SJSA1 (cell line): ENCODE data around the gene TEDC1. TPM values are rescaled to one million over a fixed set of nuclear protein-coding genes. Genes with fewer than 3 reads are reported as not detected.
"Not testable (repeated sequence)": the region's sequence is repeated elsewhere in the genome, so short reads cannot be mapped to it uniquely, and the experiment has no call there.

Experiments
- DNase-seq, 2 experiments: peaks; one replicate each; pipeline ENCODE4 v3.0.0-alpha.2; 2015 to 2020; ENCODE audit warnings: low spot score in 2 of 2, low read depth in 1 of 2
- H3K27ac ChIP-seq: fragments of 250-450 bp; sonication (Bioruptor Pico); 2 replicates; pipeline ENCODE4 v1.5.1; 2020; ENCODE audit warnings: mild to moderate bottlenecking, moderate library complexity
- H3K27me3 ChIP-seq: fragments of 250-450 bp; sonication (Bioruptor Pico); replicated peaks from 2 replicates; pipeline ENCODE4 v1.5.1; 2020; ENCODE audit warnings: mild to moderate bottlenecking, moderate library complexity
- H3K36me3 ChIP-seq: fragments of 250-450 bp; sonication (Bioruptor Pico); 2 replicates; pipeline ENCODE4 v1.5.1; 2020; ENCODE audit warnings: mild to moderate bottlenecking
- H3K4me1 ChIP-seq: fragments of 250-450 bp; sonication (Bioruptor Pico); replicated peaks from 2 replicates; pipeline ENCODE4 v1.6.1; 2021; ENCODE audit warnings: mild to moderate bottlenecking
- H3K4me3 ChIP-seq: fragments of 250-450 bp; sonication (Bioruptor Pico); 2 replicates; pipeline ENCODE4 v1.5.1; 2020; ENCODE audit warnings: mild to moderate bottlenecking
- H3K9me3 ChIP-seq: fragments of 250-450 bp; sonication (Bioruptor Pico); replicated peaks from 2 replicates; pipeline ENCODE4 v1.5.1; 2020; ENCODE audit warnings: mild to moderate bottlenecking
- total RNA-seq: library from RNA; depleted of rRNA; stranded (reverse); fragments of >200 nt; shearing (Covaris generic); gene quantifications from 2 replicates; pipeline ENCODE4 v1.2.3, GENCODE V29; 2014; rRNA removed

Gene TEDC1
- total RNA-seq, 1 experiment from 2014 or later = 22.1 TPM

GRCh38 chr14:105546410-105546809 is 55.4 kb downstream of the TEDC1 start:
- H3K36me3 ChIP-seq, H3K4me3 ChIP-seq, H3K27me3 ChIP-seq, H3K27ac ChIP-seq, H3K9me3 ChIP-seq, DNase-seq, H3K4me1 ChIP-seq: not testable (repeated sequence)

- H3K9me3 ChIP-seq, H3K4me1 ChIP-seq, H3K36me3 ChIP-seq, H3K27ac ChIP-seq, H3K4me3 ChIP-seq, H3K27me3 ChIP-seq, DNase-seq: not testable (repeated sequence)
Observed at GRCh38 chr14:105547072-105547471, 56.0 kb downstream of the TEDC1 start.

- Histone ChIP-seq H3K9me3 (no peaks in the 10 kb centered on the region), H3K27ac (no peak overlapping the region), H3K4me1 (no peaks in the 10 kb centered on the region), H3K36me3 (no peaks in the 10 kb centered on the region), H3K4me3 (no peak overlapping the region), H3K27me3 (peaks cover 3% of the 10 kb centered on the region; the same call in 1 of the 2 replicates)
- DNase-seq = no peak
Observed at GRCh38 chr14:105547741-105548169, 56.7 kb downstream of the TEDC1 start.

Other genes with a start within 250 kb of the TEDC1 start
- 80.3 and 80.5 TPM in 2 replicates for gene BTBD6, start 242.7 kb upstream of the TEDC1 start, total RNA-seq
- gene BRF1, start 190.2 kb upstream of the TEDC1 start, total RNA-seq = 29.9 and 35.8 TPM in 2 replicates
- gene PACS2, start 176.5 kb upstream of the TEDC1 start, total RNA-seq = 17.1 and 27.3 TPM in 2 replicates
- gene TEX22, start 92.7 kb upstream of the TEDC1 start, total RNA-seq = 0.11 TPM in 1 of 2 replicates, not detected in the other
- gene MTA1, start 71.4 kb upstream of the TEDC1 start, total RNA-seq = 29.0 and 52.4 TPM in 2 replicates
- 1.1 and 3.8 TPM in 2 replicates for gene CRIP2, start 16.4 kb upstream of the TEDC1 start, total RNA-seq
- gene CRIP1, start 4.4 kb upstream of the TEDC1 start, total RNA-seq = 0.39 TPM in 1 of 2 replicates, not detected in the other
- gene TMEM121, start 35.3 kb downstream of the TEDC1 start, total RNA-seq = 1.2 and 2.9 TPM in 2 replicates